Esophagus squamous epithelium (tissue), 5 donors: ENCODE results near the gene LIF. TPM values are rescaled to one million over a fixed set of nuclear protein-coding genes. Genes with fewer than 3 reads are reported as not detected.

ENCODE experiments used
- DNase-seq: peaks from one replicate; lab custom pipeline; 2025; lab: John Stamatoyannopoulos, UW
- H3K27ac ChIP-seq, 4 donors: fragments of 200-600 bp; sonication (generic); one replicate each; pipeline ENCODE4 v1.5.1; 2016 to 2019; ENCODE audit warnings: mild to moderate bottlenecking in 1 of 4
- H3K27me3 ChIP-seq, 4 donors: fragments of 200-600 bp; sonication (generic); 1 replicate in 3 of 4; 2 replicates in 1 of 4; pipeline versions ENCODE4 v1.5.1 to v1.6.0; 2017 to 2021; ENCODE audit warnings: antibody characterized with exemption in 1 of 4
- H3K36me3 ChIP-seq, 3 donors: fragments of 200-600 bp; sonication (generic); one replicate each; pipeline ENCODE4 v1.5.1; 2016 to 2019
- H3K4me1 ChIP-seq, 3 donors: fragments of 200-600 bp; sonication (generic); one replicate each; pipeline ENCODE4 v1.5.1; 2017 to 2019
- H3K4me3 ChIP-seq, 4 donors: fragments of 200-600 bp; sonication (generic); 1 replicate in 3 of 4; 2 replicates in 1 of 4; pipeline ENCODE4 v1.5.1; 2016 to 2019; ENCODE audit warnings: mild to moderate bottlenecking in 2 of 4, moderate library complexity in 1 of 4
- H3K9me3 ChIP-seq, 3 donors: fragments of 200-600 bp; sonication (generic); one replicate each; pipeline ENCODE4 v1.5.1; 2016 to 2019
- POLR2A ChIP-seq, 4 donors: fragments of 450-650 bp; IDR thresholded peaks; one replicate each; pipeline ENCODE4 v1.6.1; 2017; ENCODE audit warnings: antibody characterized with exemption in 4 of 4, mild to moderate bottlenecking in 4 of 4, moderate library complexity in 3 of 4
- WGBS, 2 donors: methylation state at CpG; one replicate each; pipeline ENCODE4 v1.1.5; 2018; 5-methylcytosine and 5-hydroxymethylcytosine counted together
- intact Hi-C: fragments of 100-400 bp; cut with DNase I; formaldehyde crosslinking; loops from one replicate; pipeline ENCODE4 v1.15.0; 2022
- total RNA-seq, 4 donors: library from RNA; depleted of rRNA; stranded (reverse); fragments of >200 nt; gene quantifications; one replicate each; pipeline ENCODE4 v1.1.0, GENCODE V29; 2016
- TF ChIP-seq, protein P1 (sequence below), 6 experiments: fragments of 450-650 bp in 4 of 6; fragments of 200-600 bp in 2 of 6; sonication (generic) in 2 of 6; IDR thresholded peaks; one replicate each; pipeline ENCODE4 v1.5.1; 2016 to 2019; ENCODE audit warnings: antibody characterized with exemption in 6 of 6, mild to moderate bottlenecking in 4 of 6, moderate library complexity in 4 of 6
- donor health status: DM: yes; HTN: yes; CAD: no.

The LIF gene
- total RNA-seq, 4 donors from 2014 or later = 0.08 to 0.76 (median 0.10) TPM

GRCh38 chr22:30192427-30192826 lies 54.1 kb downstream of the LIF start:
- Histone ChIP-seq H3K36me3 (no peaks in the 10 kb centered on the region), H3K4me3 (no peak overlapping the region), H3K4me1 (peaks cover 14 to 40% (median 20%) of the 10 kb centered on the region in 3 donors), H3K27ac (no peak overlapping the region), H3K9me3 (no peaks in the 10 kb centered on the region), H3K27me3 (peaks cover 0 to 11% (median 0%) of the 10 kb centered on the region in 4 donors)
- intact Hi-C loops = no loop called here
- TF ChIP-seq POLR2A (IDR thresholded peaks at IDR 0.05) = no peak
- TF ChIP-seq, protein P1, sequence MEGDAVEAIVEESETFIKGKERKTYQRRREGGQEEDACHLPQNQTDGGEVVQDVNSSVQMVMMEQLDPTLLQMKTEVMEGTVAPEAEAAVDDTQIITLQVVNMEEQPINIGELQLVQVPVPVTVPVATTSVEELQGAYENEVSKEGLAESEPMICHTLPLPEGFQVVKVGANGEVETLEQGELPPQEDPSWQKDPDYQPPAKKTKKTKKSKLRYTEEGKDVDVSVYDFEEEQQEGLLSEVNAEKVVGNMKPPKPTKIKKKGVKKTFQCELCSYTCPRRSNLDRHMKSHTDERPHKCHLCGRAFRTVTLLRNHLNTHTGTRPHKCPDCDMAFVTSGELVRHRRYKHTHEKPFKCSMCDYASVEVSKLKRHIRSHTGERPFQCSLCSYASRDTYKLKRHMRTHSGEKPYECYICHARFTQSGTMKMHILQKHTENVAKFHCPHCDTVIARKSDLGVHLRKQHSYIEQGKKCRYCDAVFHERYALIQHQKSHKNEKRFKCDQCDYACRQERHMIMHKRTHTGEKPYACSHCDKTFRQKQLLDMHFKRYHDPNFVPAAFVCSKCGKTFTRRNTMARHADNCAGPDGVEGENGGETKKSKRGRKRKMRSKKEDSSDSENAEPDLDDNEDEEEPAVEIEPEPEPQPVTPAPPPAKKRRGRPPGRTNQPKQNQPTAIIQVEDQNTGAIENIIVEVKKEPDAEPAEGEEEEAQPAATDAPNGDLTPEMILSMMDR (IDR thresholded peaks at IDR 0.05) = no peak
- DNase-seq = no peak
- 76 to 85% methylated on average over 1 of the region's 1 CpG for WGBS, 2 donors

DNA sequence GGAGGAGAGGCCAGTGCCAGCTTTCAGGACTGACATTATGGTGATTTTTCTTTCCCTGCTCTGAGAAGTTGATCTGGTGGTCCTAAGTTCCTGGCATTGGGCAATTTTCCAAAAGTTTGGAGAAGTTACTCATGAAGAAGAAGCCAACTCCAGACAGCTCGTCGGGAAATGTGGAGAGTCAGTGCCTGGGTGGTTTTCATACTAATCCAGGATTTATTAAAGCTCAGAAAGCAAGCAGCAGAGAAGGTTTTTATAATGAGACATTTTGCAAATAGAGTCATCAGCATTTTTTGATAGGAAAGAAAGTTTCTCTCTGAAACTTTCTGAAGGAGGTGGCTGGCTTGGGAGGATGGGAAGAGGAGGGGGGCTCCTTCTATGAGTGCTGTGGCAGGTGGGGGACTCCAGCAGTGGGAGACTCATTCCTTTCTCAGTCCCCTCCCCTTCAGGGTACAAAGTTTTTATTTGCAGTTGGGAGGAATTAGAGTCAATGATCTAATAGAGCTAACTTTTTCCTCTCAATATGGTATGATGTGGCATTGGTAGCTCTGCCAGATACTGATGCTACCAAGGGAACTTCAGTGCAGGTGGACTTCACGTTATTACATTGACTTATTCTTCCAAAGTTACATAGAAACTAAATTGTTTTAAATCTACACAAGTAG lies 55.4 kb downstream of the LIF start:
- DNase-seq = no peak
- no peak overlapping the region for H3K4me3 ChIP-seq
- H3K27ac ChIP-seq = no peak overlapping the region
- TF ChIP-seq, protein P1 (IDR thresholded peaks at IDR 0.05) = no peak
- no peak for TF ChIP-seq POLR2A (IDR thresholded peaks at IDR 0.05)
- no peaks in the 10 kb centered on the region for H3K9me3 ChIP-seq
- peaks cover 5 to 27% (median 10%) of the 10 kb centered on the region in 3 donors for H3K4me1 ChIP-seq
- intact Hi-C loops = no loop called here
- H3K36me3 ChIP-seq = no peaks in the 10 kb centered on the region
- peaks cover 0 to 11% (median 0%) of the 10 kb centered on the region in 4 donors for H3K27me3 ChIP-seq
- 67 to 86% methylated on average over 3 of the region's 3 CpGs for WGBS, 2 donors

DNA sequence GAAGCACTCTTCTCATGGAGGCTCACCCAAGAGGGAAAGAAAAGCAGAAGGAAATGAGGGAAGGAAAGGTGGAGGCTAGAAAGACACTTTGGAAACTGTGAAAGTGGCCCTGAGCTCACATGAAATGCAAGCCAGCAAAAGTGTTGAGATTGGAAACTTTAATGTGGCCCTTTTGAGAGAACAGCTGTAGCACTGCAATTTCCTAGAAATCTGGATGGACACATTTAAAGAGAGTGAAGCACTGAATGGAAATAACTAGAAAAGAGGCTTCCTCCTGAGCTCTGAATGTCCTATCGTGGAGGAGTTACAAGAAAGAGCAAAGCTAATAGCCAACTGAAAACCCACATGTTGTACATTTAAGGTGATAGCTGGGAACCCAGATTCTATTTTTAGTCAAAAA lies 56.0 kb downstream of the LIF start:
- intact Hi-C loops = no loop called here
- Histone ChIP-seq H3K4me3 (no peak overlapping the region), H3K4me1 (peaks cover 4 to 21% (median 4%) of the 10 kb centered on the region in 3 donors), H3K36me3 (no peaks in the 10 kb centered on the region), H3K9me3 (no peaks in the 10 kb centered on the region), H3K27ac (no peak overlapping the region), H3K27me3 (peaks cover 0 to 11% (median 0%) of the 10 kb centered on the region in 4 donors)
- DNase-seq = no peak
- WGBS, 2 donors = 82 to 92% methylated on average over 1 of the region's 1 CpG
- no peak for TF ChIP-seq POLR2A (IDR thresholded peaks at IDR 0.05)
- TF ChIP-seq, protein P1 (IDR thresholded peaks at IDR 0.05) = no peak

Other genes starting within 250 kb of the LIF start
- gene HORMAD2, start 166.3 kb downstream of the LIF start, total RNA-seq = not detected
- gene OSM, start 20.1 kb upstream of the LIF start, total RNA-seq = 1 to 10 TPM in 1 of 4 donors, under 1 TPM in 2, not detected in 1; 0.19 to 5.7 (median 0.19) TPM
- 10 to 100 TPM; 18.9 to 76.4 (median 40.7) TPM for gene CASTOR1, start 42.7 kb upstream of the LIF start, total RNA-seq
- gene TBC1D10A, start 80.2 kb upstream of the LIF start, total RNA-seq = 10 to 100 TPM; 40.7 to 55.1 (median 47.0) TPM
- gene SF3A1, start 110.1 kb upstream of the LIF start, total RNA-seq = 10 to 100 TPM; 29.1 to 94.2 (median 63.3) TPM
- gene CCDC157, start 110.2 kb upstream of the LIF start, total RNA-seq = 1 to 10 TPM in 3 of 4 donors, under 1 TPM in 1; 0.47 to 9.2 (median 3.1) TPM
- 1 to 10 TPM; 2.3 to 8.4 (median 3.9) TPM for gene RNF215, start 140.7 kb upstream of the LIF start, total RNA-seq
- 10 to 100 TPM; 16.6 to 45.4 (median 28.2) TPM for gene SEC14L2, start 150.3 kb upstream of the LIF start, total RNA-seq
- gene MTFP1, start 179.0 kb upstream of the LIF start, total RNA-seq = 10 to 100 TPM; 15.9 to 21.2 (median 19.0) TPM
- under 1 TPM in 1 of 4 donors, not detected in 3; 0.19 TPM for gene SEC14L3, start 225.3 kb upstream of the LIF start, total RNA-seq